Choroid plexus epithelial cell (primary cell): ENCODE data around the gene PFKFB1.
A peak's percentile ranks its signal among the peaks of the same experiment; 100 is the strongest.

Experiments
- DNase-seq: peaks from one replicate; pipeline ENCODE4 v3.0.0-alpha.2; 2010; ENCODE audit warnings: low read depth
- H3K4me3 ChIP-seq: 2 replicates; pipeline ENCODE4 v1.5.1; 2011; ENCODE audit warnings: low read depth, mild to moderate bottlenecking, control low read depth, low read length, moderate library complexity
- CTCF ChIP-seq: conservative IDR thresholded peaks from 2 replicates; pipeline ENCODE4 v1.5.1; 2011; ENCODE audit warnings: low read depth, mild to moderate bottlenecking, control low read depth, inconsistent platforms, low read length, moderate library complexity

PFKFB1 gene

DNA sequence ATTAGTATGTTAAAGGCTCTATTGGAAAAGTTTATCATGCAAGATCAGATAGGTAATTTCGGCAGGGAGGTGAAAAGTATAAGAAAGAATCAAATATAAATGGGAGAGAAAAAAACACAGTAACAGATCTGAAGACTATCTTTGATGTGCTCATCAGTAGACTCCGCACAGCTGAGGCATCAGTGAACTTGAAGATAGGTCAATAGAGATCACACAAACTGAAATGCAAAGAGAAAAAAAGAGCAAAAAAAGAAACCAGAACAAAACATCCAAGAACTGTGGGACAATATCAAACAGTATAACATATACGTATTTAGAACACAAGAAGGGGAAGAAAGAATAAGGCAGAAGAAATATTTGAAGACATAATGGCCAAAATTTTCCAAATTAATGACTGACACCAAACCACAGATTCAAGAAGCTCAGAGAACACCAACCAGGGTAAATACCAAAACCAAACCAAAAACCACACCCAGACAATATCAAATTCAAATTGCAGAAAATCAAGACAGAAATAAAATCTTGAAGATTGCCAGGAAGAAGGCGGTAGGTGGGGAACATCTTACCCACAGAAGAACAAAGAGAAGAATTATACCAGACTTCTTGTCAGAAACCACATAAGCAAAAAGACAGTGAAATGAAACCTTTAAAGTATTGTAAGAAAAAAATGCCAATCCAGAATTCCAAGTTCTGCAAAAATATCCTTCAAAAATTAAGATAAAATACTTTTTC lies 29.1 kb downstream of the PFKFB1 start:
- no peak for TF ChIP-seq CTCF
- no peak overlapping the region for H3K4me3 ChIP-seq
- DNase-seq, result no peak

DNA sequence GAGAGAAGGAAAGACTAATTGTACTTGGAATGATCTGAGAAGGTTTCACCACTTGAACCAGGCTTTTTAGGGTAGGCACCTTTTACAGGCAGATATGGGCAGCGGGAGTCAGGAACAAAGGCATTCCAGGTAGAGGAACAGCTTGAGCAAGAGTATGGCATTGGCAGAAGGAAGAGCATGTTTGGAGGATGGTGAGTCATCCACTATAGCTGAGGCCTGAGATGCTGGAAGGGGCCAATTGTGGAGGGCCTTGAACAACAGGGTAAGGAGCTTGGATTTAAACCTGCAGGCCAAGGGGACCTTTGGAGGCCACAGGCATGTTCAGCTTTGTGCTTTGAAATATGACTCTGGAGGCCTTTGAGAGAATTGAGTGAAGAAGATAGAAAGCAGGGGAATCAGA lies 32.2 kb downstream of the PFKFB1 start:
- TF ChIP-seq CTCF, result no peak
- no peak overlapping the region for H3K4me3 ChIP-seq
- DNase-seq, result no peak

DNA sequence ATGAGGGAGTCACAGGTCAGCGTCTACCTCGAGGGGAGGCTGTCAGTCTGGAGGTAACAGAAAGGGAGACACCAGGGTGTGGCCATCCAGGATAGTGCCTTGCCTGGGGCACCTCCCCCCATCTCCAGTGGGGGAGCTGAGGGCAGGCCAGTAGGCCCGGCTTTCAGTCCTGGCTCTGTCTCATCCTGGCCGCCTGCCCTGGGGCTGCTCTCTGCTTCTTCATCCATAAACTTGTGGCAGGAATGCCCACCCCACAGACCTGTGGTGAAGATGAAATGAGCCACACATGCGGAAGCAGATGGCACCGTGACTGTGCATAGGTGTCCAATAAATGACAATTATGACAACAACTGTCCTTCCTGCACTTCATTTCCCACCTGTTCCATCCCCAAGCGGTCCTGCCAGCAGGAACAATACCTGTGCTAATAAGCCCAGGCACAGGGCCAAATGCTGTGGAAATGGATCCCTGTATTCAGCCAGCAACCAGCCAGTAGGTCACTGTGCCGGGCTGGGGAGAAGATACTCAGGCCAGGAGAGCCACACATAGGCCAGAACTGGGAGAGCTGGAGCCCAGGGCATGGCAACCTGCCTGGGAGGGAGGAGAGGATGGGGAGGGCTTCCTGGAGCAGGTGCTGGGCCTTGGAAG lies 43.1 kb downstream of the PFKFB1 start:
- TF ChIP-seq CTCF, result no peak
- no peak overlapping the region for H3K4me3 ChIP-seq
- no peak for DNase-seq

GRCh38 chrX:54945224-54945623 lies 48.8 kb downstream of the PFKFB1 start:
- peak; percentile 11 for DNase-seq
- no peak overlapping the region for H3K4me3 ChIP-seq
- TF ChIP-seq CTCF, result no peak

GRCh38 chrX:54944816-54945215 lies 49.2 kb downstream of the PFKFB1 start:
- no peak for DNase-seq
- no peak overlapping the region for H3K4me3 ChIP-seq
- no peak for TF ChIP-seq CTCF

GRCh38 chrX:54937416-54937815 lies 56.6 kb downstream of the PFKFB1 start:
- DNase-seq, result no peak
- no peak overlapping the region for H3K4me3 ChIP-seq
- TF ChIP-seq CTCF, result no peak

- DNase-seq, result no peak
These were observed 58.7 kb downstream of the PFKFB1 start for GRCh38 chrX:54935306-54935705.

More at GRCh38 chrX:54935306-54935705, 58.7 kb downstream of the PFKFB1 start:
- no peak for TF ChIP-seq CTCF
- H3K4me3 ChIP-seq, result no peak overlapping the region
